Gastroesophageal sphincter (tissue), 4 donors: Measurements from ENCODE around the gene ABTB2. TPM values are rescaled to one million over a fixed set of nuclear protein-coding genes. Genes with fewer than 3 reads are reported as not detected.

ENCODE experiments used
- ATAC-seq: fragments of 150-250 bp; one replicate; pipeline ENCODE4 v1.9.1; 2016; ENCODE audit warnings: mild to moderate bottlenecking, moderate library complexity
- H3K27ac ChIP-seq, 4 donors: fragments of 200-600 bp; sonication (generic) in 3 of 4; 1 replicate in 3 of 4; 2 replicates in 1 of 4; pipeline ENCODE4 v1.5.1; 2016 to 2019
- H3K27me3 ChIP-seq: fragments of 200-600 bp; sonication (generic); one replicate; pipeline ENCODE4 v1.5.1; 2019
- H3K36me3 ChIP-seq, 2 donors: fragments of 200-600 bp; sonication (generic); one replicate each; pipeline ENCODE4 v1.5.1; 2019; ENCODE audit warnings: control low read depth in 1 of 2
- H3K4me1 ChIP-seq, 3 donors: fragments of 200-600 bp; sonication (generic); 1 replicate in 2 of 3; 2 replicates in 1 of 3; pipeline ENCODE4 v1.5.1; 2016 to 2019; ENCODE audit warnings: control low read depth in 2 of 3
- H3K4me3 ChIP-seq, 2 donors: fragments of 200-600 bp; sonication (generic); one replicate each; pipeline ENCODE4 v1.5.1; 2019; ENCODE audit warnings: mild to moderate bottlenecking in 1 of 2, moderate library complexity in 1 of 2
- H3K9me3 ChIP-seq, 3 donors: fragments of 200-600 bp; sonication (generic); one replicate each; pipeline ENCODE4 v1.5.1; 2017 to 2019; ENCODE audit warnings: control low read depth in 2 of 3
- EP300 ChIP-seq: sonication (generic); formaldehyde crosslinking; IDR thresholded peaks from one replicate; pipeline ENCODE4 v1.6.1; 2017; ENCODE audit warnings: antibody characterized with exemption, mild to moderate bottlenecking
- POLR2A ChIP-seq, 2 donors: fragments of 450-650 bp; IDR thresholded peaks; one replicate each; pipeline ENCODE4 v1.6.1; 2017; ENCODE audit warnings: antibody characterized with exemption in 2 of 2, mild to moderate bottlenecking in 2 of 2, moderate library complexity in 1 of 2
- POLR2AphosphoS5 ChIP-seq: sonication (generic); formaldehyde crosslinking; IDR thresholded peaks from one replicate; pipeline ENCODE4 v1.6.1; 2017; ENCODE audit warnings: antibody characterized with exemption
- WGBS, 2 donors: methylation state at CpG; one replicate each; pipeline ENCODE4 v1.1.5; 2018; ENCODE audit warnings: low coverage in 1 of 2; 5-methylcytosine and 5-hydroxymethylcytosine counted together
- total RNA-seq, 4 donors: library from RNA; depleted of rRNA; stranded (reverse); fragments of >200 nt; gene quantifications; one replicate each; pipeline ENCODE4 v1.1.0, GENCODE V29; 2016
- TF ChIP-seq, protein P1 (sequence below), 4 experiments: fragments of 200-600 bp in 2 of 4; fragments of 450-650 bp in 2 of 4; sonication (generic) in 1 of 4; IDR thresholded peaks; one replicate each; pipeline ENCODE4 v1.5.1; 2017 to 2019; ENCODE audit warnings: antibody characterized with exemption in 4 of 4, mild to moderate bottlenecking in 2 of 4, moderate library complexity in 2 of 4

The ABTB2 gene
- total RNA-seq, 4 donors from 2014 or later, result 4.1 to 11.0 (median 7.5) TPM

DNA sequence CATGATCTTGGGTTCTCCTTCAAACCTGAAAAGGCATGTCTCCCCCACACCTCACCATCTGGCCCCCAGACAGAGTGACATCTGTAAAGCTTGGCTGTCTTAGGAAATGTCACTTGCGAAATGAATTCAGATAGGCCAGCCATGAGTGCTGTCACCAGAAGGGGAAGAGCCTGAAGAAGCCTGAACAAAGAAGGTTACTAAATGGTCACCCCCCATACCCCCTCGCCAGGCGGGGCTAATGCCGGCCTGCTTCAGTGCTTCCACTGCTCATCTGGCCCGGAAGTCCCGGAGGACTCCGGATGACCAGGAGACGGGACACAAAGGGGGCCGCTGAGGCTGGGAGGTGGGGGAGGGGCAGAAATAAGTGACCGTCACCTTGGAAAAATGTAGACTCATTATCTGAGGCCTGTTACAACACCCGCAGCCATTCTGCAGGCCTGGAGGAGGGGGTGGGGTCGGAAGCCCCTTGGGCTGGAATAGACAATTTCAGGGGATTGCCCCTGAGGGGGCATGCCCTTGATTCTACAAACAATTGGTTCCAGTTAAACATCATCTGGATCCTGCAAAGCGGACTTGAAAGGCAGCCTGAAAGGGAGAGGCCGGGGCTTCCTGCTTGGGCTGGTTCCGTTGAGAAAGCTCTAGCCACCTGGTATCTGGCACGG lies 209.2 kb downstream of the ABTB2 start:
- Histone ChIP-seq H3K27ac (no peak overlapping the region), H3K4me1 (no peaks in the 10 kb centered on the region), H3K4me3 (no peak overlapping the region), H3K36me3 (peaks cover 0 to 97% of the 10 kb centered on the region in 2 donors), H3K27me3 (no peaks in the 10 kb centered on the region), H3K9me3 (no peaks in the 10 kb centered on the region)
- no peak for ATAC-seq
- 70% methylated on average over 2 of the region's 16 CpGs; no CpG with 5 or more reads in 1 of the 2 donors for WGBS, 2 donors
- TF ChIP-seq, protein P1, sequence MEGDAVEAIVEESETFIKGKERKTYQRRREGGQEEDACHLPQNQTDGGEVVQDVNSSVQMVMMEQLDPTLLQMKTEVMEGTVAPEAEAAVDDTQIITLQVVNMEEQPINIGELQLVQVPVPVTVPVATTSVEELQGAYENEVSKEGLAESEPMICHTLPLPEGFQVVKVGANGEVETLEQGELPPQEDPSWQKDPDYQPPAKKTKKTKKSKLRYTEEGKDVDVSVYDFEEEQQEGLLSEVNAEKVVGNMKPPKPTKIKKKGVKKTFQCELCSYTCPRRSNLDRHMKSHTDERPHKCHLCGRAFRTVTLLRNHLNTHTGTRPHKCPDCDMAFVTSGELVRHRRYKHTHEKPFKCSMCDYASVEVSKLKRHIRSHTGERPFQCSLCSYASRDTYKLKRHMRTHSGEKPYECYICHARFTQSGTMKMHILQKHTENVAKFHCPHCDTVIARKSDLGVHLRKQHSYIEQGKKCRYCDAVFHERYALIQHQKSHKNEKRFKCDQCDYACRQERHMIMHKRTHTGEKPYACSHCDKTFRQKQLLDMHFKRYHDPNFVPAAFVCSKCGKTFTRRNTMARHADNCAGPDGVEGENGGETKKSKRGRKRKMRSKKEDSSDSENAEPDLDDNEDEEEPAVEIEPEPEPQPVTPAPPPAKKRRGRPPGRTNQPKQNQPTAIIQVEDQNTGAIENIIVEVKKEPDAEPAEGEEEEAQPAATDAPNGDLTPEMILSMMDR (IDR thresholded peaks at IDR 0.05), result no peak
- TF ChIP-seq EP300, result no peak
- TF ChIP-seq POLR2A (IDR thresholded peaks at IDR 0.05), result no peak

DNA sequence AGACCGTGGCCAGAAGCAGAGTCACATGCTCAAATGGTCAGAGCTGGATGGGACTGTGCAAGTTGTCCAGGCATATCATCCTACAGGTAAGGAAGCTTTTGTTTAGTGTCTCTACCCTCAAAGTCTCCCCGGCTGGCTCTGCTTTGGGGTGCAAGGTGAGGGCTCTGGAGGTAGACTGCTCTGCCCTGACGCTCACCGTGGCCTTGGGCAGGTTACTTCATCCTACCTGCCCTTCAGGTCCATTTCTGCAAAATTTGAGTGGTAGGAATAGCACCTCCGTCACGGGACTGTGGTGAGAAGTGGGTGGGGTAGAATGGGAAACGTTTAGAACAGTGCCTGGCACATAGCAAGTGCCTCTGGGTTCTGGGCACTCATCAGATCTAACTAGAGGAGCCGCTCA lies 210.2 kb downstream of the ABTB2 start:
- TF ChIP-seq POLR2A (IDR thresholded peaks at IDR 0.05) (no peak), POLR2AphosphoS5 (no peak), EP300 (no peak)
- TF ChIP-seq, protein P1 (IDR thresholded peaks at IDR 0.05), result no peak
- Histone ChIP-seq H3K27me3 (no peaks in the 10 kb centered on the region), H3K4me3 (no peak overlapping the region), H3K36me3 (peaks cover 0 to 100% of the 10 kb centered on the region in 2 donors), H3K4me1 (no peaks in the 10 kb centered on the region), H3K27ac (no peak overlapping the region), H3K9me3 (no peaks in the 10 kb centered on the region)
- WGBS, 2 donors, result 95 to 100% methylated on average over 1 to 2 of the region's 8 CpGs
- no peak for ATAC-seq

DNA sequence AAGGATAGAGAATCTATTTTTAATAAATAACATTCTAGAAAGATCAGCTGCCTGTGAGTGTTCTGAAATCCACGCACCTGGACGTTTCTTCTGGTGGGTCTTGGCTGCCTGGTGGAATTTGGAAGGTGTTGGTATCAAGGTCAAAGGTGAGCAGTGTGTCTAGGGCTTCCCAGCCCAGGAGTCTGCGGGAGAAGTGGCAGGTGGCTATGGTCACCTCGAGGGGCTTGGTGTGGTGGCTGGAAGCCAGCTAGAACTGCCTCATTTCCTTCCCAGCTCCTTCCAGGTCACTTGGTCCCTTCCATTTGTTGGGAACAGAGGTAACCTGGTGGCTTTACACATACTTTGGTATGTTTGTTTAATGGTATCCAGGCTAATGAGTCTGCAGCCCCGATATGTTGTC lies 210.9 kb downstream of the ABTB2 start:
- Histone ChIP-seq H3K36me3 (peaks cover 0 to 100% of the 10 kb centered on the region in 2 donors), H3K27ac (no peak overlapping the region), H3K27me3 (no peaks in the 10 kb centered on the region), H3K4me1 (no peaks in the 10 kb centered on the region), H3K9me3 (no peaks in the 10 kb centered on the region), H3K4me3 (no peak overlapping the region)
- ATAC-seq, result no peak
- no peak for TF ChIP-seq EP300
- TF ChIP-seq POLR2A (IDR thresholded peaks at IDR 0.05), result no peak
- no peak for TF ChIP-seq POLR2AphosphoS5
- TF ChIP-seq, protein P1 (IDR thresholded peaks at IDR 0.05), result no peak
- WGBS, 2 donors, result 83% methylated on average over 3 of the region's 5 CpGs

DNA sequence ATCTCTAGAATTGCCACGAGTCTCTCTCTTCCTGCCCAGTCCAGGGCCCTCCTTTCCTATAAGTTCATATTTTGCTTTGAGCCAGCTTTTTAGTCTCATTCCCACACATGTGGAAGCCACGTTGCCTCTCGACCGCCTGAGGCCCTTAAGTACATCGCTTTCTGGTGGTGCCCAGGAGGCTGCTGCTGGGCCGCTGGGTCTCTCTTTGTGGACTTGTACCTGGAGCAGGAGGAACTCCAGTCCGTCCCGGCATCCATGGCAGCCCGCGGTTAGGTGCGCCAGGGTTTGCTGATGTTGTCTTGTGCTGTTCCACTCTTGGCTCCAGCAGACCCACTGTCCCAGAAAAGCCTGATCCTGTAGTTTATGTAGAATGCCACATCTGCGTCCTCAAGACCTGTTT lies 211.4 kb downstream of the ABTB2 start:
- Histone ChIP-seq H3K4me3 (no peak overlapping the region), H3K9me3 (no peaks in the 10 kb centered on the region), H3K27me3 (no peaks in the 10 kb centered on the region), H3K4me1 (no peaks in the 10 kb centered on the region), H3K36me3 (peaks cover 0 to 100% of the 10 kb centered on the region in 2 donors), H3K27ac (no peak overlapping the region)
- TF ChIP-seq POLR2AphosphoS5 (no peak), EP300 (no peak), POLR2A (IDR thresholded peaks at IDR 0.05) (no peak)
- ATAC-seq, result no peak
- 60 to 83% methylated on average over 1 to 4 of the region's 12 CpGs for WGBS, 2 donors

DNA sequence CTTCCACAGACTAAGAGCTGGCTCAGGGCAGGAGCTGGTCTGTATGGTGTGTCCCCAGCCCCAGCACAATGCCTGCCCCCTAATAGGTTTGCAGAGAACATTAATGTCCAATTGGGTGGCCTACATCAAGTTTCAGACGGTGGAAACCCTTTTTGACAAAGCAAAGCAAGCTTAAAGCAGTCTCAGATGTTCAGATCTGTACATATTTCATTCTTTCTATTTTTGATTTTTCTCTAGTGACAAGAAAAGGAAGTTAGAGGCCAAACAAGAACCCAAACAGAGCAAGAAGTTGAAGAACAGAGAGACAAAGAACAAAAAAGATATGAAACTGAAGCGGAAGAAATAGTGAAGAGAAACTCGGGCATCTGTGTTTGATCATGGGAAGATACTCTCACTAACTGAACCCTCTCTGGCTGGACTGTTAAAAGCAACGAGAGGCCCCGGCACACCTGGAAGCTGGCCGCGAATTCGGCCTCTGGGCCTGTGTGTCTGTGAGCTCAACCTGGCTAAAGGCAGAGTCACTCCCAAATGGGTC lies 211.9 kb downstream of the ABTB2 start:
- WGBS, 2 donors, result 67 to 71% methylated on average over 3 to 8 of the region's 8 CpGs
- TF ChIP-seq POLR2AphosphoS5, result no peak
- TF ChIP-seq POLR2A (IDR thresholded peaks at IDR 0.05), result no peak
- TF ChIP-seq EP300, result no peak
- TF ChIP-seq, protein P1 (IDR thresholded peaks at IDR 0.05), result no peak
- ATAC-seq, result no peak
- no peak overlapping the region for H3K4me3 ChIP-seq
- no peaks in the 10 kb centered on the region for H3K27me3 ChIP-seq
- H3K9me3 ChIP-seq, result no peaks in the 10 kb centered on the region
- H3K36me3 ChIP-seq, result peaks cover 0 to 100% of the 10 kb centered on the region in 2 donors
- no peak overlapping the region for H3K27ac ChIP-seq
- no peaks in the 10 kb centered on the region for H3K4me1 ChIP-seq
